ENCODE measurements around the gene CCSER2.
"Not testable (repeated sequence)": the region's sequence is repeated elsewhere in the genome, so short reads cannot be mapped to it uniquely, and the experiment has no call there.

CCSER2 gene

DNA sequence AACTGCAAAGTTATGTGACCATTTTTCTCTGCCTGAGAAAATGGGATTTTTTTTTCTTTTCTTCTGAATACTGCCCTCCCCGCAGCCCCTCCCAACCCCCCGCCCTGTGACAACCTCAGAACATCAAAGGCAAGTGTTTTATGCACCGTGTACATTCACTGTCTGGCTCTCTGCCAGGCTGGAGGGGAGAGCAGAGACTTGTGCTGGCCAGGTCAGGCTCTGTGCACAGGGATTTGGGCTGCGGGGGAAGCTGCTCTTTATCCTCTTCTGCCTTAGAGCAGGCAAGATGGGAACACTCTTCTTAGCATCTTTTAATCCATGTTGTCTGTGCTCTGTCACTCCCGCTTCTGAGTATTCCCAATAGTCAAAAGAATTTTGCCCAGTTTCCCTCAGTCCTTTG, 195.1 kb downstream of the CCSER2 start:
- in situ Hi-C loops (cut with HindIII; ENCODE audit: low sequenced_read_pairs) = loop anchor here (25.0 kb wide), 1 partner anchor 261 kb away; no protein-coding TSS in a partner anchor
- no peak for TF ChIP-seq CTCF (IDR thresholded peaks at IDR 0.05; ENCODE audit: low read depth, low read length, missing control alignments)

DNA sequence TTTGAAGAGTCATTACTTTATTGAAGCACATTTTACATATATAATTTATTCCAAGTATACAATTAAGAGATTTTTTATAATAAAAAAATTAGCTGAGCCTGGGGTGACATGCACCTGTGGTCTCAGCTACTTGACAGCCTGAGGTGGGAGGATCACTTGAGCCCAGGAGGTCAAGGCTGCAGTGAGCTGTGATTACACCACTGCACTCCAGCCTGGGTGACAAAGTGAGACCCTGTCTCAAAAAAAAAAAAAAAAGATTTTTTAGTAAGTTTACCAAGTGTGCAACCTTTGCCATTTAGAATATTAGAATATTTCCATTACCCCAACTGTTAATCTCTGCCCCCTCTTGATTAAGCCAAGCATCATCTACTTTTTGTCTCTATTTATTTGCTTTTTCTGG, 196.0 kb downstream of the CCSER2 start:
- no peak for TF ChIP-seq CTCF (IDR thresholded peaks at IDR 0.05; ENCODE audit: low read depth, low read length, missing control alignments)
- in situ Hi-C loops (cut with HindIII; ENCODE audit: low sequenced_read_pairs) = loop anchor here (25.0 kb wide), 1 partner anchor 262 kb away; no protein-coding TSS in a partner anchor
- no peak overlapping the region for H3K4me3 ChIP-seq (ENCODE audit: low read depth, low read length)
- no peak for DNase-seq (ENCODE audit: low read depth)

More for the DNA sequence above, 195.1 kb downstream of the CCSER2 start:
- H3K4me3 ChIP-seq (ENCODE audit: low read depth, low read length) = no peak overlapping the region
- DNase-seq (ENCODE audit: low read depth) = no peak

- no peak overlapping the region for H3K4me3 ChIP-seq (ENCODE audit: low read depth, low read length)
- in situ Hi-C loops (cut with HindIII; ENCODE audit: low sequenced_read_pairs) = no loop called here
- DNase-seq (ENCODE audit: low read depth) = no peak
- no peak for TF ChIP-seq CTCF (IDR thresholded peaks at IDR 0.05; ENCODE audit: low read depth, low read length, missing control alignments)
Observed at GRCh38 chr10:84525120-84525806, 196.9 kb downstream of the CCSER2 start.

- DNase-seq (ENCODE audit: low read depth); H3K4me3 ChIP-seq (ENCODE audit: low read depth, low read length); in situ Hi-C loops (cut with HindIII; ENCODE audit: low sequenced_read_pairs): not testable (repeated sequence)
Observed at GRCh38 chr10:84525807-84526182, 197.4 kb downstream of the CCSER2 start.

GRCh38 chr10:84527386-84527785, 199.0 kb downstream of the CCSER2 start:
- in situ Hi-C loops (cut with HindIII; ENCODE audit: low sequenced_read_pairs); H3K4me3 ChIP-seq (ENCODE audit: low read depth, low read length); DNase-seq (ENCODE audit: low read depth): not testable (repeated sequence)

DNA sequence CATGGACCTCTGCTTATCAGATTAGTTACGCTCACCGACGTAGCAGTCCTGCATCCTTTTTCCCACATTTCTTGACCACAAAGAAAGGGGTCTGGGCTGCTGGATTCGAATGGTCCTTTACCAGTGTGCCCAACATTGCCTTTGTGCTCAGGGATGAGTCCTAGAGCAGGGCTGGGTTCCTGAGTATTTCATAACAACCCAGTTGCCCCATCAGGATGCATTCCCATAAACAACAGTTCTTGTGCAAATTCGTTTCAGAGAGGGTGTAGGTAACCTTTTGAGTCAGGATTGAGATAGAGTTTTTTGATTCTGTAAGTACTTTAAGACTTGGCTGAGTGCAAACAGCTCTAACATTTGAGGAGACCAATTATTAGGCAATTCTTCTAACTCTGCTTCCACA, 200.1 kb downstream of the CCSER2 start:
- in situ Hi-C loops (cut with HindIII; ENCODE audit: low sequenced_read_pairs) = not testable (repeated sequence)

DNA sequence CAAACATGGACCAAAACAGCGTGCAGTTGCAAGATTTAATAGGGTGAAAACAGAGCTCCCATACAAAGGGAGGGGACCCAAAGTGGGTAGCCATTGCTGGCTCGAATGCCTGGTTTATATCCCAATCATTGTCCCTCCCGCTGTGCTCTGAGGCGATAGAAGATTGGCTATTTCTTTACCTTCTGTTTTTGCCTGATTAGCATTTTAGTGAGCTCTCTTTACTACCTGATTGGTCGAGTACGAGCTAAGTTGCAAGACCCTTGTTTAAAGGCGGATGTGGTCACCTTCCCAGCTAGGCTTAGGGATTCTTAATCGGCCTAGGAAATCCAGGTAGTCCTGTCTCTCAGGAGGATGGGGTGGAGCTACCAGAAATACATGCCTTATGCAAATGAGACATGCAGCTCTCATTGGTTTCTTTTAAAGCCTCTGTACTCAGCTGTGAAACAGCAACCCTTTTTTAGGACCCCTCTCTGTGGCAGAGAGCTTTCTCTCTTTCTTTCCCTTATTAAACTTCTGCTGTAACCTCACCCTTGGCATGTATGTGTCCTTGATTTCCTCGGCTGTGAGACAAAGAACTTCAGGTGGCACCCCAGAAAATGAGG, 202.4 kb downstream of the CCSER2 start:
- in situ Hi-C loops (cut with HindIII; ENCODE audit: low sequenced_read_pairs) = no loop called here
- no peak for DNase-seq (ENCODE audit: low read depth)
- H3K4me3 ChIP-seq (ENCODE audit: low read depth, low read length) = no peak overlapping the region
- no peak for TF ChIP-seq CTCF (IDR thresholded peaks at IDR 0.05; ENCODE audit: low read depth, low read length, missing control alignments)

More for the DNA sequence above, 200.1 kb downstream of the CCSER2 start:
- DNase-seq (ENCODE audit: low read depth); H3K4me3 ChIP-seq (ENCODE audit: low read depth, low read length): not testable (repeated sequence)

DNA sequence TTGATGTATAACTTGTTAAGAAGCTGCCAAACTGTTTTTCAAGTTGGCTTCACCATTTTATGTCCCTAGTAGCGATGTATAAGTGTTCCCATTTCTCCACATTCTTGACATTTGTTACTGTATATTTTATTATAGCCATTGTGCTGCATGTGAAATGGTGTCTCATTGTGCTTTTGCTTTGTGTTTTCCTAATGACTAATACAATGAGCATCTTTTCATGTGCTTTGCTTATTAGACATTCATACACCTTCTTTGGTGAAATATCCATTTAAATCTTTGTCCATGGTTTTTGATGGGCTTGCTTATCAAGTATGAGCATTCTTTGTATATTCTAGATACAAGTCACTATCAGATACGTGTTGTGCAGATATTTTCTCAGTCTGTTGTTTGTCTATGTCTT, 203.0 kb downstream of the CCSER2 start:
- no peak for TF ChIP-seq CTCF (IDR thresholded peaks at IDR 0.05; ENCODE audit: low read depth, low read length, missing control alignments)
- H3K4me3 ChIP-seq (ENCODE audit: low read depth, low read length) = no peak overlapping the region
- in situ Hi-C loops (cut with HindIII; ENCODE audit: low sequenced_read_pairs) = no loop called here
- DNase-seq (ENCODE audit: low read depth) = no peak

Measured in astrocyte of the cerebellum (primary cell).